Measurements from ENCODE around the gene MRPS25.

Gene MRPS25

DNA sequence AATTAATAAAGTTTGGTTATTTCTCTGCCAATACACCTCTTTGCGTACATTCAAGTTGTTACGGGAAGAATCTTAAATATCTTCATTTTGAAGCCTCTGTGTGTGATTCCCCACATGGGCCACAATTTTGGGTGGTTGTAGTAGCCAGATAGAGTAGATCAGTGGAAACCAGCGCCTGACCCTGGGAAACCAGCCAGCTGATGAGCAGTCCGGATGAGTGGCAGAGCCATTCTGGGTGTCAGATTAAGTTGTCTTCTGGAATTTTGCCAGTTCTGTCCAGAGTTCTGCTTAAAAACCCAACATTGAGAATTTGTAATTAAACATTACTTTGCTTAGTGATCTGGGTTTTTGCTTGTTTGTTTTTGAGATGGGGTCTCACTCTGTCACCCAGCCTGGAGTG lies 49.7 kb downstream of the MRPS25 start:
- H2BK5ac ChIP-seq (ENCODE audit: low read depth, low read length, poor library complexity): no peak overlapping the region
- no peak overlapping the region for H3K23ac ChIP-seq (ENCODE audit: low read length)
- no peak overlapping the region for H4K8ac ChIP-seq (ENCODE audit: low read depth, low read length)
- WGBS (ENCODE audit: extremely low coverage, insufficient coverage, insufficient read length): no CpG with 5 or more reads among the region's 4 CpGs
- H4K91ac ChIP-seq (ENCODE audit: low read depth, low read length): no peak overlapping the region
- peaks cover 6 to 16% of the 10 kb centered on the region in 2 experiments for H3K4me1 ChIP-seq (ENCODE audit: control insufficient read depth in 1 of 2, insufficient read depth in 2 of 2, low read length in 2 of 2)
- no peak overlapping the region for H4K12ac ChIP-seq (ENCODE audit: low read depth, low read length)
- H3K27me3 ChIP-seq (ENCODE audit: insufficient read depth, low read length): no peaks in the 10 kb centered on the region
- H3K4me2 ChIP-seq (ENCODE audit: low read length): no peak overlapping the region
- H3K27ac ChIP-seq (ENCODE audit: low read depth, low read length): no peak overlapping the region
- no peak overlapping the region for H2BK12ac ChIP-seq (ENCODE audit: low read length)
- no peak for DNase-seq
- H2BK120ac ChIP-seq (ENCODE audit: insufficient read depth, low read length, poor library complexity): no peak overlapping the region
- H3K18ac ChIP-seq (ENCODE audit: low read length): no peak overlapping the region
- H2AK5ac ChIP-seq (ENCODE audit: low read length): no peak overlapping the region
- H3K14ac ChIP-seq (ENCODE audit: low read length): no peak overlapping the region
- no peaks in the 10 kb centered on the region for H3K9me3 ChIP-seq (ENCODE audit: insufficient read depth, low read depth, low read length)
- no peak overlapping the region for H2AFZ ChIP-seq (ENCODE audit: insufficient read depth, low read length, poor library complexity)
- no peaks in the 10 kb centered on the region for H3K79me1 ChIP-seq (ENCODE audit: low read length)
- H3K9ac ChIP-seq (ENCODE audit: low read length): no peak overlapping the region
- H3K79me2 ChIP-seq (ENCODE audit: control insufficient read depth, insufficient read depth, low read length, poor library complexity): no peaks in the 10 kb centered on the region
- no peak overlapping the region for H3K4ac ChIP-seq (ENCODE audit: low read depth, low read length)
- H3K4me3 ChIP-seq (ENCODE audit: low read depth, low read length): no peak overlapping the region
- H3K36me3 ChIP-seq (ENCODE audit: control insufficient read depth in 1 of 2, insufficient read depth in 2 of 2, low read length in 2 of 2): peaks cover 20 to 28% of the 10 kb centered on the region in 2 experiments

DNA sequence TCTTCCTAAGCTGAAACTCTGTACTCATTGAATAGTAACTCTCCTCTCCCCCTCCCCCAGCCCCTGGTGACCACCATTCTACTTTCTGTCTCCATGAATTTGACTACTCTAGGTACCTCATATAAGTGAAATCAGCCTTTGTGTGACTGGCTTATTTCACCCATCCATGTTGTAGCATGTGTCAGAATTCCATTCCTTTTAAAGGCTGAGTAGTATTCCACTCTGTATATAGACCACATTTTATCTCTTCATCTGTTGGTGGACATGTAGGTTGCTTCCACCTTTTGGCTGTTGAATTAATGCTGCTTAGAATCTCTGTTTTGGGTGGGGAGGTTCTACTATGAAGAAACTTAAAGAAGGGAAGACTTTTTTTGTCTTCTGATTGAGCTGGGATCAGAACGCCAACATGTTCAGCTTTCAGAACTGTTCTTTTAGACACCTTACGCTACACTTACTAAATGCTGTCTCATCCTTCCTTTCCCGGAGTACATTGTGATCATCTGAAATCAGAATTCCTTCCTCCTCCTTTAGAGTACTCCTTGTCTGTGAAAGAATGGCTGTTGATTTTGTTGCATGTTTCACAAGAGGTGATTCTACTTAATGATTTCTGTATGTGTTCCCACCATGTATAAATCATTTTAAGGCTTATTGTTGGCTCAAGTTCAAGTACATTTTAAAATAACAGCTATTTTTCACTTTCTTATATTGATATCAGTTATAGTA lies 50.3 kb downstream of the MRPS25 start:
- Histone ChIP-seq H4K8ac (ENCODE audit: low read depth, low read length) (no peak overlapping the region), H3K18ac (ENCODE audit: low read length) (no peak overlapping the region), H3K9ac (ENCODE audit: low read length) (no peak overlapping the region), H3K4me3 (ENCODE audit: low read depth, low read length) (no peak overlapping the region), H2BK120ac (ENCODE audit: insufficient read depth, low read length, poor library complexity) (no peak overlapping the region), H3K27me3 (ENCODE audit: insufficient read depth, low read length) (no peaks in the 10 kb centered on the region), H3K36me3 (ENCODE audit: control insufficient read depth in 1 of 2, insufficient read depth in 2 of 2, low read length in 2 of 2) (peaks cover 18 to 23% of the 10 kb centered on the region in 2 experiments), H3K9me3 (ENCODE audit: insufficient read depth, low read depth, low read length) (no peaks in the 10 kb centered on the region), H3K79me1 (ENCODE audit: low read length) (no peaks in the 10 kb centered on the region), H4K91ac (ENCODE audit: low read depth, low read length) (no peak overlapping the region), H4K12ac (ENCODE audit: low read depth, low read length) (no peak overlapping the region), H3K23ac (ENCODE audit: low read length) (no peak overlapping the region), H2AFZ (ENCODE audit: insufficient read depth, low read length, poor library complexity) (no peak overlapping the region), H2BK12ac (ENCODE audit: low read length) (no peak overlapping the region), H3K4me2 (ENCODE audit: low read length) (no peak overlapping the region), H3K79me2 (ENCODE audit: control insufficient read depth, insufficient read depth, low read length, poor library complexity) (no peaks in the 10 kb centered on the region), H2BK5ac (ENCODE audit: low read depth, low read length, poor library complexity) (no peak overlapping the region), H3K4me1 (ENCODE audit: control insufficient read depth in 1 of 2, insufficient read depth in 2 of 2, low read length in 2 of 2) (peaks cover 6 to 19% of the 10 kb centered on the region in 2 experiments), H3K27ac (ENCODE audit: low read depth, low read length) (no peak overlapping the region), H3K4ac (ENCODE audit: low read depth, low read length) (no peak overlapping the region), H2AK5ac (ENCODE audit: low read length) (no peak overlapping the region), H3K14ac (ENCODE audit: low read length) (no peak overlapping the region)
- WGBS (ENCODE audit: extremely low coverage, insufficient coverage, insufficient read length): no CpG with 5 or more reads among the region's 3 CpGs
- DNase-seq: no peak

DNA sequence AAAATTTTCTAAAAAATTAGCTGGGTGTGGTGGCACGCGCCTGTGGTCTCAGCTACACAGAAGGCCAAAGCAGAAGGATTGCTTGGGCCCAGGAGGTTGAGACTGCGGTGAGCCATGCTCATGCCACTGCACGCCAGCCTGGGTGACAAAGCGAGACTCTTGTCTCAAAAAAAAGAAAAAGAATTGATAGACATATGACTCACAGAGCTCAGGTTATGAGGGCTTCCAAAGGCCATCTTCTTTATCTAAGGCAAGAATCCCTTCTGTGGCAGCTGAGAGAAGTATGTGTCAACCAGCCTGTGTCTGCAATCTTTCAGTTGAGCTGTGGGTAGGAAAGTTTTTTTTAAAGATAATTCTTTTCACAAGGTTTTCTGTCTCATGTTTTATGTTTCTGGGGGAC lies 53.9 kb downstream of the MRPS25 start:
- Histone ChIP-seq H2BK120ac (ENCODE audit: insufficient read depth, low read length, poor library complexity) (peak overlapping the region; percentile 47), H3K23ac (ENCODE audit: low read length) (no peak overlapping the region), H4K91ac (ENCODE audit: low read depth, low read length) (no peak overlapping the region), H3K4me2 (ENCODE audit: low read length) (no peak overlapping the region), H2BK5ac (ENCODE audit: low read depth, low read length, poor library complexity) (peak overlapping the region; percentile 67), H3K79me2 (ENCODE audit: control insufficient read depth, insufficient read depth, low read length, poor library complexity) (no peaks in the 10 kb centered on the region), H3K14ac (ENCODE audit: low read length) (no peak overlapping the region), H2AK5ac (ENCODE audit: low read length) (no peak overlapping the region), H3K36me3 (ENCODE audit: control insufficient read depth in 1 of 2, insufficient read depth in 2 of 2, low read length in 2 of 2) (peaks cover 13 to 17% of the 10 kb centered on the region in 2 experiments), H4K12ac (ENCODE audit: low read depth, low read length) (no peak overlapping the region), H3K9me3 (ENCODE audit: insufficient read depth, low read depth, low read length) (no peaks in the 10 kb centered on the region), H3K4ac (ENCODE audit: low read depth, low read length) (no peak overlapping the region), H3K27me3 (ENCODE audit: insufficient read depth, low read length) (no peaks in the 10 kb centered on the region), H3K4me3 (ENCODE audit: low read depth, low read length) (no peak overlapping the region), H2BK12ac (ENCODE audit: low read length) (no peak overlapping the region), H3K18ac (ENCODE audit: low read length) (no peak overlapping the region), H3K9ac (ENCODE audit: low read length) (no peak overlapping the region), H4K8ac (ENCODE audit: low read depth, low read length) (no peak overlapping the region), H3K4me1 (ENCODE audit: control insufficient read depth in 1 of 2, insufficient read depth in 2 of 2, low read length in 2 of 2) (peaks cover 6 to 19% of the 10 kb centered on the region in 2 experiments), H3K79me1 (ENCODE audit: low read length) (no peaks in the 10 kb centered on the region), H3K27ac (ENCODE audit: low read depth, low read length) (peak overlapping the region; percentile 85), H2AFZ (ENCODE audit: insufficient read depth, low read length, poor library complexity) (no peak overlapping the region)
- WGBS (ENCODE audit: extremely low coverage, insufficient coverage, insufficient read length): no CpG with 5 or more reads among the region's 5 CpGs
- peak; percentile 87 to 94 for DNase-seq

DNA sequence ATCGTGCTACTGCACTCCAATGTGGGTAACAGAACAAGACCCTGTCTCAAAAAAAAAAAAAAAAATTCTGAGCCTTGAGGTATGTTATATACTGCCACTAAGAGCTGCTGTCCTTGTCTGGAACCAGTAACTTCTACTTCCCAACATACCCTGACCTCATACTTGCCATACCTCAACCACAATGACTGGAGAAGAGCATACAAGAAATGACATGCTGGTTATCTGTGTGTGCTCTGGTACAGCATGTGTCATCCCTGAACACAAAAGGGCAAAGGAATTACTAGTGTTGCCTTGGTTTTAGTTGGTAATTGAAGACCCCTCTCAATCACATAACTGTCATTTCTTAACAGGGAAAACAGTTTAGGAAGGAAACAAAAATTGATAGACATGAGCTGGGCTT lies 54.5 kb downstream of the MRPS25 start:
- H2AFZ ChIP-seq (ENCODE audit: insufficient read depth, low read length, poor library complexity): no peak overlapping the region
- no peak overlapping the region for H3K18ac ChIP-seq (ENCODE audit: low read length)
- peaks cover 6 to 19% of the 10 kb centered on the region in 2 experiments for H3K4me1 ChIP-seq (ENCODE audit: control insufficient read depth in 1 of 2, insufficient read depth in 2 of 2, low read length in 2 of 2)
- WGBS (ENCODE audit: extremely low coverage, insufficient coverage, insufficient read length): no CpG with 5 or more reads among the region's 1 CpG
- no peak overlapping the region for H4K12ac ChIP-seq (ENCODE audit: low read depth, low read length)
- no peak overlapping the region for H3K4ac ChIP-seq (ENCODE audit: low read depth, low read length)
- no peak overlapping the region for H3K14ac ChIP-seq (ENCODE audit: low read length)
- H3K27me3 ChIP-seq (ENCODE audit: insufficient read depth, low read length): no peaks in the 10 kb centered on the region
- peak overlapping the region; percentile 67 for H2BK5ac ChIP-seq (ENCODE audit: low read depth, low read length, poor library complexity)
- peak overlapping the region; percentile 47 for H2BK120ac ChIP-seq (ENCODE audit: insufficient read depth, low read length, poor library complexity)
- peak overlapping the region; percentile 85 for H3K27ac ChIP-seq (ENCODE audit: low read depth, low read length)
- no peak overlapping the region for H3K4me2 ChIP-seq (ENCODE audit: low read length)
- H2BK12ac ChIP-seq (ENCODE audit: low read length): no peak overlapping the region
- H3K23ac ChIP-seq (ENCODE audit: low read length): no peak overlapping the region
- H3K4me3 ChIP-seq (ENCODE audit: low read depth, low read length): no peak overlapping the region
- peak; percentile 70 to 86 for DNase-seq
- no peaks in the 10 kb centered on the region for H3K79me1 ChIP-seq (ENCODE audit: low read length)
- H3K36me3 ChIP-seq (ENCODE audit: control insufficient read depth in 1 of 2, insufficient read depth in 2 of 2, low read length in 2 of 2): peaks cover 9 to 14% of the 10 kb centered on the region in 2 experiments
- H3K9ac ChIP-seq (ENCODE audit: low read length): no peak overlapping the region
- no peak overlapping the region for H2AK5ac ChIP-seq (ENCODE audit: low read length)
- no peaks in the 10 kb centered on the region for H3K79me2 ChIP-seq (ENCODE audit: control insufficient read depth, insufficient read depth, low read length, poor library complexity)
- no peak overlapping the region for H4K91ac ChIP-seq (ENCODE audit: low read depth, low read length)
- no peak overlapping the region for H4K8ac ChIP-seq (ENCODE audit: low read depth, low read length)
- no peaks in the 10 kb centered on the region for H3K9me3 ChIP-seq (ENCODE audit: insufficient read depth, low read depth, low read length)

Data from trophoblast cell (in vitro differentiated cells and primary cell).